Dermis microvascular lymphatic vessel endothelial cell (primary cell): ENCODE data around the gene IL6. TPM values are rescaled to one million over a fixed set of nuclear protein-coding genes. Genes with fewer than 3 reads are reported as not detected.
"Not testable (repeated sequence)": the region's sequence is repeated elsewhere in the genome, so short reads cannot be mapped to it uniquely, and the experiment has no call there.

Experiments used
- DNase-seq, 2 donors: peaks; one replicate each; pipeline versions ENCODE4 v3.0.0 to v3.0.0-alpha.2; 2010; ENCODE audit warnings: low read depth in 2 of 2
- total RNA-seq: library from RNA; depleted of rRNA; stranded (reverse); fragments of >200 nt; gene quantifications from 2 replicates; pipeline ENCODE4 v1.2.1, GENCODE V29; 2014

The IL6 gene
- total RNA-seq, 1 donor from 2014 or later, result 0.39 TPM

- not testable (repeated sequence) for DNase-seq
Observed at GRCh38 chr7:22703978-22704610, 22.9 kb upstream of the IL6 start.

GRCh38 chr7:22704722-22705121, 22.3 kb upstream of the IL6 start:
- DNase-seq, result not testable (repeated sequence)

- not testable (repeated sequence) for DNase-seq
Observed at GRCh38 chr7:22705874-22706273, 21.1 kb upstream of the IL6 start.

GRCh38 chr7:22707026-22707691, 19.8 kb upstream of the IL6 start:
- DNase-seq, result not testable (repeated sequence)

GRCh38 chr7:22708214-22708613, 18.8 kb upstream of the IL6 start:
- not testable (repeated sequence) for DNase-seq

- not testable (repeated sequence) for DNase-seq
Observed at GRCh38 chr7:22708677-22709061, 18.3 kb upstream of the IL6 start.

- DNase-seq, result not testable (repeated sequence)
Observed at GRCh38 chr7:22709062-22709829, 17.8 kb upstream of the IL6 start.

GRCh38 chr7:22709857-22710256, 17.1 kb upstream of the IL6 start:
- no peak for DNase-seq

GRCh38 chr7:22712999-22713398, 14.0 kb upstream of the IL6 start:
- no peak for DNase-seq

- no peak for DNase-seq
Observed at GRCh38 chr7:22713463-22713862, 13.5 kb upstream of the IL6 start.

GRCh38 chr7:22715969-22716368, 11.0 kb upstream of the IL6 start:
- no peak for DNase-seq

GRCh38 chr7:22717760-22718159, 9.2 kb upstream of the IL6 start:
- no peak for DNase-seq

GRCh38 chr7:22718200-22718711, 8.7 kb upstream of the IL6 start:
- DNase-seq, result peak in 1 of 2 donors; percentile 89

GRCh38 chr7:22718911-22719420, 8.0 kb upstream of the IL6 start:
- DNase-seq, result no peak

- no peak for DNase-seq
Observed at GRCh38 chr7:22720791-22721786, 5.9 kb upstream of the IL6 start.

GRCh38 chr7:22722536-22723180, 4.3 kb upstream of the IL6 start:
- DNase-seq, result no peak

- DNase-seq, result peak; percentile 44 to 68
Observed at GRCh38 chr7:22723181-22723601, 3.8 kb upstream of the IL6 start.

GRCh38 chr7:22723637-22724036, 3.4 kb upstream of the IL6 start:
- DNase-seq, result peak in 1 of 2 donors; percentile 27

GRCh38 chr7:22724861-22725260, 2.1 kb upstream of the IL6 start:
- DNase-seq, result no peak

- peak in 1 of 2 donors; percentile 22 for DNase-seq
Observed at GRCh38 chr7:22725585-22725984, 1.4 kb upstream of the IL6 start.
